Activated naive CD8-positive, alpha-beta T cell treated with anti-CD3 and anti-CD28 coated beads, Interleukin-2, amount 50 U/mL, for 24 hours (primary cell): ENCODE measurements around the gene AP3M1.

Experiments used
- ATAC-seq: fragments of 150-1000 bp; cut with Tn5 transposase; one replicate; pipeline ENCODE4 v1.10.0; 2021
- DNase-seq: peaks from one replicate; pipeline ENCODE4 v3.0.0; 2021
- H3K27ac Mint-ChIP-seq: one replicate; pipeline ENCODE4 v1.8.0; 2021; ENCODE audit warnings: mild to moderate bottlenecking, mixed read lengths
- H3K27me3 Mint-ChIP-seq: one replicate; pipeline ENCODE4 v1.8.0; 2021; ENCODE audit warnings: mixed read lengths
- H3K36me3 Mint-ChIP-seq: one replicate; pipeline ENCODE4 v1.8.0; 2021; ENCODE audit warnings: low read depth, mixed read lengths
- H3K4me1 Mint-ChIP-seq: one replicate; pipeline ENCODE4 v1.8.0; 2021; ENCODE audit warnings: mixed read lengths
- H3K4me3 Mint-ChIP-seq: one replicate; pipeline ENCODE4 v1.8.0; 2021; ENCODE audit warnings: mild to moderate bottlenecking, moderate library complexity, mixed read lengths
- H3K9me3 Mint-ChIP-seq: one replicate; pipeline ENCODE4 v1.8.0; 2021; ENCODE audit warnings: mixed read lengths

Gene AP3M1

GRCh38 chr10:74088722-74089121 is 61.9 kb downstream of the AP3M1 start:
- Mint-ChIP-seq H3K27ac (no peak overlapping the region), H3K4me1 (peaks cover 11% of the 10 kb centered on the region), H3K9me3 (no peaks in the 10 kb centered on the region), H3K4me3 (no peak overlapping the region), H3K27me3 (no peaks in the 10 kb centered on the region), H3K36me3 (peaks cover 10% of the 10 kb centered on the region)
- ATAC-seq (no peak), DNase-seq (no peak)

GRCh38 chr10:74086317-74086716 is 64.3 kb downstream of the AP3M1 start:
- no peak for ATAC-seq
- Mint-ChIP-seq H3K4me3 (no peak overlapping the region), H3K9me3 (no peaks in the 10 kb centered on the region), H3K36me3 (peaks cover 15% of the 10 kb centered on the region), H3K4me1 (peaks cover 12% of the 10 kb centered on the region), H3K27me3 (no peaks in the 10 kb centered on the region), H3K27ac (no peak overlapping the region)
- no peak for DNase-seq

- ATAC-seq = peak; percentile 71
- H3K4me3 Mint-ChIP-seq = no peak overlapping the region
- DNase-seq = peak; percentile 6
- H3K36me3 Mint-ChIP-seq = peaks cover 11% of the 10 kb centered on the region
- no peaks in the 10 kb centered on the region for H3K27me3 Mint-ChIP-seq
- peaks cover 25% of the 10 kb centered on the region for H3K4me1 Mint-ChIP-seq
- peak overlapping the region; percentile 65 for H3K27ac Mint-ChIP-seq
- H3K9me3 Mint-ChIP-seq = no peaks in the 10 kb centered on the region
Measured at GRCh38 chr10:74084955-74085354, 65.7 kb downstream of the AP3M1 start.

GRCh38 chr10:74083304-74083703 is 67.3 kb downstream of the AP3M1 start:
- peaks cover 11% of the 10 kb centered on the region for H3K36me3 Mint-ChIP-seq
- H3K4me3 Mint-ChIP-seq = no peak overlapping the region
- no peaks in the 10 kb centered on the region for H3K27me3 Mint-ChIP-seq
- no peaks in the 10 kb centered on the region for H3K9me3 Mint-ChIP-seq
- no peak for DNase-seq
- H3K4me1 Mint-ChIP-seq = peaks cover 42% of the 10 kb centered on the region
- ATAC-seq = no peak
- no peak overlapping the region for H3K27ac Mint-ChIP-seq

- no peak overlapping the region for H3K27ac Mint-ChIP-seq
- ATAC-seq = no peak
- no peaks in the 10 kb centered on the region for H3K27me3 Mint-ChIP-seq
Measured at GRCh38 chr10:74081941-74082718, 68.5 kb downstream of the AP3M1 start.

GRCh38 chr10:74081192-74081803 is 69.3 kb downstream of the AP3M1 start:
- Mint-ChIP-seq H3K9me3 (no peaks in the 10 kb centered on the region), H3K4me1 (peaks cover 56% of the 10 kb centered on the region), H3K36me3 (peaks cover 15% of the 10 kb centered on the region), H3K4me3 (peak overlapping the region; percentile 0), H3K27ac (peak overlapping the region; percentile 44), H3K27me3 (no peaks in the 10 kb centered on the region)
- ATAC-seq (no peak), DNase-seq (peak; percentile 47)

More at GRCh38 chr10:74081941-74082718, 68.5 kb downstream of the AP3M1 start:
- H3K4me3 Mint-ChIP-seq = no peak overlapping the region
- peaks cover 52% of the 10 kb centered on the region for H3K4me1 Mint-ChIP-seq
- H3K36me3 Mint-ChIP-seq = peaks cover 14% of the 10 kb centered on the region
- H3K9me3 Mint-ChIP-seq = no peaks in the 10 kb centered on the region
- no peak for DNase-seq

GRCh38 chr10:74079936-74080590 is 70.6 kb downstream of the AP3M1 start:
- peaks cover 18% of the 10 kb centered on the region for H3K36me3 Mint-ChIP-seq
- no peaks in the 10 kb centered on the region for H3K9me3 Mint-ChIP-seq
- no peaks in the 10 kb centered on the region for H3K27me3 Mint-ChIP-seq
- peak overlapping the region; percentile 87 for H3K27ac Mint-ChIP-seq
- H3K4me1 Mint-ChIP-seq = peaks cover 53% of the 10 kb centered on the region
- ATAC-seq (no peak), DNase-seq (no peak)
- peak overlapping the region; percentile 41 for H3K4me3 Mint-ChIP-seq

- Mint-ChIP-seq H3K4me1 (peaks cover 49% of the 10 kb centered on the region), H3K4me3 (peak overlapping the region; percentile 47), H3K27me3 (no peaks in the 10 kb centered on the region), H3K27ac (peak overlapping the region; percentile 87), H3K9me3 (no peaks in the 10 kb centered on the region), H3K36me3 (peaks cover 22% of the 10 kb centered on the region)
- DNase-seq = no peak
- no peak for ATAC-seq
Measured at GRCh38 chr10:74079028-74079935, 71.3 kb downstream of the AP3M1 start.

GRCh38 chr10:74078037-74078436 is 72.6 kb downstream of the AP3M1 start:
- H3K27ac Mint-ChIP-seq = peak overlapping the region; percentile 87
- H3K4me3 Mint-ChIP-seq = peak overlapping the region; percentile 47
- DNase-seq = peak; percentile 65
- H3K9me3 Mint-ChIP-seq = no peaks in the 10 kb centered on the region
- peaks cover 25% of the 10 kb centered on the region for H3K36me3 Mint-ChIP-seq
- peaks cover 58% of the 10 kb centered on the region for H3K4me1 Mint-ChIP-seq
- H3K27me3 Mint-ChIP-seq = no peaks in the 10 kb centered on the region
- peak; percentile 97 for ATAC-seq

- ATAC-seq (no peak), DNase-seq (no peak)
- Mint-ChIP-seq H3K27me3 (no peaks in the 10 kb centered on the region), H3K4me1 (peaks cover 61% of the 10 kb centered on the region), H3K4me3 (no peak overlapping the region), H3K9me3 (no peaks in the 10 kb centered on the region), H3K36me3 (peaks cover 27% of the 10 kb centered on the region), H3K27ac (peak overlapping the region; percentile 56)
Measured at GRCh38 chr10:74077416-74077815, 73.2 kb downstream of the AP3M1 start.

GRCh38 chr10:74076961-74077360 is 73.7 kb downstream of the AP3M1 start:
- peaks cover 28% of the 10 kb centered on the region for H3K36me3 Mint-ChIP-seq
- ATAC-seq (no peak), DNase-seq (no peak)
- H3K9me3 Mint-ChIP-seq = no peaks in the 10 kb centered on the region
- no peak overlapping the region for H3K4me3 Mint-ChIP-seq
- no peaks in the 10 kb centered on the region for H3K27me3 Mint-ChIP-seq
- H3K27ac Mint-ChIP-seq = peak overlapping the region; percentile 56
- H3K4me1 Mint-ChIP-seq = peaks cover 61% of the 10 kb centered on the region

GRCh38 chr10:74075906-74076305 is 74.7 kb downstream of the AP3M1 start:
- no peak for DNase-seq
- no peaks in the 10 kb centered on the region for H3K9me3 Mint-ChIP-seq
- no peak for ATAC-seq
- peaks cover 26% of the 10 kb centered on the region for H3K36me3 Mint-ChIP-seq
- no peaks in the 10 kb centered on the region for H3K27me3 Mint-ChIP-seq
- H3K4me3 Mint-ChIP-seq = no peak overlapping the region
- H3K27ac Mint-ChIP-seq = peak overlapping the region; percentile 59
- H3K4me1 Mint-ChIP-seq = peaks cover 57% of the 10 kb centered on the region

GRCh38 chr10:74072503-74072902 is 78.1 kb downstream of the AP3M1 start:
- DNase-seq (no peak), ATAC-seq (no peak)
- Mint-ChIP-seq H3K4me3 (no peak overlapping the region), H3K27ac (no peak overlapping the region), H3K36me3 (peaks cover 24% of the 10 kb centered on the region), H3K27me3 (no peaks in the 10 kb centered on the region), H3K4me1 (peaks cover 24% of the 10 kb centered on the region), H3K9me3 (no peaks in the 10 kb centered on the region)

GRCh38 chr10:74071157-74071556 is 79.5 kb downstream of the AP3M1 start:
- ATAC-seq (no peak), DNase-seq (no peak)
- H3K4me3 Mint-ChIP-seq = no peak overlapping the region
- no peaks in the 10 kb centered on the region for H3K27me3 Mint-ChIP-seq
- peaks cover 15% of the 10 kb centered on the region for H3K4me1 Mint-ChIP-seq
- peaks cover 21% of the 10 kb centered on the region for H3K36me3 Mint-ChIP-seq
- no peaks in the 10 kb centered on the region for H3K9me3 Mint-ChIP-seq
- H3K27ac Mint-ChIP-seq = no peak overlapping the region
